Spleen (tissue), 7 donors: Measurements from ENCODE around the gene KIAA0753.

ENCODE experiments used
- CTCF ChIP-seq, 11 experiments: fragments of 200-600 bp in 7 of 11; fragments of 450-650 bp in 4 of 11; sonication (generic) in 4 of 11; IDR thresholded peaks in 8 of 11; conservative IDR thresholded peaks in 3 of 11; 1 replicate in 7 of 11; 2 replicates in 4 of 11; pipeline versions ENCODE4 v1.4.0 to v1.8.0; 2016 to 2021; ENCODE audit warnings: antibody characterized with exemption in 11 of 11, inconsistent platforms in 4 of 11, mild to moderate bottlenecking in 1 of 11
- POLR2AphosphoS5 ChIP-seq, 3 donors: sonication (generic); formaldehyde crosslinking; IDR thresholded peaks; one replicate each; pipeline ENCODE4 v1.5.1; 2017; ENCODE audit warnings: antibody characterized with exemption in 3 of 3
- donor health status: DM: no; HTN: no; CAD: no; lungs with moderate emphysema.
- donor health status: DM: no; HTN: no; CAD: no.
- donor health status: DM: no; HTN: no; CAD: no.

DNA sequence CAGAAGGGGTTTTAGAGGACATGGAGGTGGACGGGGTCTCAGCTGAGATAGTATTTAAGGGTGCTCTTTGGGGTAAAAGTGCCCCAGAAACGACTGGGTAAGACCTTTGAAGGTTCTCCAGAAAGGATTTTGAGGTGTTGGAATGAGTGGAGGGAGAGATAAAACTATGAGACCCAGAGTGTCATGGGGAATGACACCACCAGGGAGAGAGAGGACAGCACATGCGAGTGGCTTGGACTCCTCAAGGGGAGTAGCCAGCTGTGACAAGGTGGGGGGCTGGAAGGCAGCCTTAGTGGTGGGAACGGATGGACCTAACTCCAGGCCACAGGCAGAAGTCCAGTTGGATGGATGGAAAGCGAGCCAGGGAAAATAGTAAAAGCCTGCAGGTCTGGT is 64.9 kb downstream of the KIAA0753 start:
- TF ChIP-seq CTCF (IDR thresholded peaks at IDR 0.05 in 8 of 11, conservative IDR thresholded peaks at IDR 0.05 in 3 of 11) (no peak), POLR2AphosphoS5 (IDR thresholded peaks at IDR 0.05) (no peak)
